H54 (cell line): ENCODE measurements around the gene CD68.

Experiments
- DNase-seq: peaks from one replicate; pipeline ENCODE4 v3.0.0; 2011; ENCODE audit warnings: low spot score, mixed read lengths; ENCODE audit not compliant: insufficient read length
- FAIRE-seq: peaks from 3 replicates; lab custom pipeline; 2011; peaks lifted over from hg19 to GRCh38; lab: Jason Lieb, UNC
- POLR2A ChIP-seq: IDR thresholded peaks from 2 replicates; pipeline ENCODE4 v1.6.1; 2011; ENCODE audit warnings: low read depth, mild to moderate bottlenecking, low read length

CD68 gene

DNA sequence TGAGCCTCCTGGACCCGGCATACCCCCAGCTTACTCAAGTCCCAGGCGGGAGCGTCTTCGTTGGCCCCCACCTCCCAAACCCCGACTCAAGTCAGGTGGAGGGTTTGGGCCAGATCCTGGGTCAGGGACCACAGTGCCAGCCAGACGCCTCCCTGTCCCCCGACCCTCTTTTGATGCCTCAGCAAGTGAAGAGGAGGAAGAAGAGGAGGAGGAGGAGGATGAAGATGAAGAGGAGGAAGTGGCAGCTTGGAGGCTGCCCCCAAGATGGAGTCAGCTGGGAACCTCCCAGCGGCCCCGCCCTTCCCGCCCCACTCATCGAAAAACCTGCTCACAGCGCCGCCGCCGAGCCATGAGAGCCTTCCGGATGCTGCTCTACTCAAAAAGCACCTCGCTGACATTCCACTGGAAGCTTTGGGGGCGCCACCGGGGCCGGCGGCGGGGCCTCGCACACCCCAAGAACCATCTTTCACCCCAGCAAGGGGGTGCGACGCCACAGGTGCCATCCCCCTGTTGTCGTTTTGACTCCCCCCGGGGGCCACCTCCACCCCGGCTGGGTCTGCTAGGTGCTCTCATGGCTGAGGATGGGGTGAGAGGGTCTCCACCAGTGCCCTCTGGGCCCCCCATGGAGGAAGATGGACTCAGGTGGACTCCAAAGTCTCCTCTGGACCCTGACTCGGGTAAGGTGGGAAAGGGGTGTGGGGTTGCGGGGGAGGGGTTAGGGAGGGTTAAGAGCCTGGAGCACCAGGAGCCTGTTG is 16.1 kb upstream of the CD68 start:
- no peak for DNase-seq
- no peak for TF ChIP-seq POLR2A
- no peak for FAIRE-seq

DNA sequence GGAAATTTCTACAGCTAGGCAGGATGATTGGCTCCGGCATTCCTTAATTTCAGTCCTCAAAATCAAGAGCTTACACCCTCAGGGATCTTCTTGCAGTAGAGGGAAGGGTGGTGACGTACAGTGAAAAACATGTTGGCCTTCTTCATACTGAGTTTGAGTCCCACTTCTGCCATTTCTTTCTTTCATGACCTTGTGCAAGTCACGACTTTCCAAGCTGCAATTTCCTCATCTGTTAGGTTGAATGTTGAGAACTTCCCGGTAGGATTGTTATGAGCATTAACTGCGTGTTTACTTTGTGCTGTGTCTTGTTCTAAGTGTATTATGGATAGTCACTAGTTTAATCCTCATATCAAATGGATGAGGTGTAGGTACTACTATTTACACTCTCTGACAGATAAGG is 9.9 kb upstream of the CD68 start:
- no peak for DNase-seq
- no peak for FAIRE-seq
- no peak for TF ChIP-seq POLR2A

DNA sequence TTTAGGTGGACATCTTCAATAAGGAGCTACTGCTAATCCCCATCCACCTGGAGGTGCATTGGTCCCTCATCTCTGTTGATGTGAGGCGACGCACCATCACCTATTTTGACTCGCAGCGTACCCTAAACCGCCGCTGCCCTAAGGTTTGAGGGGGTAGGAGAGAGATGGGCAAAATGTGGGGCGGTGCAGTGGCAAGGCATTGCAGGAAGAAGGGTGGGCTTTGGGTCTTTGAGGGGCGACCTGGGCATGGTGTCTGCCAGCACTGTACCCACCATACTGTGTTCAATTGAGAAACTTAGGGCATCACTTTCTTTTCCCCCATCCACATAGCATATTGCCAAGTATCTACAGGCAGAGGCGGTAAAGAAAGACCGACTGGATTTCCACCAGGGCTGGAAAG is 9.1 kb upstream of the CD68 start:
- no peak for TF ChIP-seq POLR2A
- no peak for FAIRE-seq
- DNase-seq = no peak

DNA sequence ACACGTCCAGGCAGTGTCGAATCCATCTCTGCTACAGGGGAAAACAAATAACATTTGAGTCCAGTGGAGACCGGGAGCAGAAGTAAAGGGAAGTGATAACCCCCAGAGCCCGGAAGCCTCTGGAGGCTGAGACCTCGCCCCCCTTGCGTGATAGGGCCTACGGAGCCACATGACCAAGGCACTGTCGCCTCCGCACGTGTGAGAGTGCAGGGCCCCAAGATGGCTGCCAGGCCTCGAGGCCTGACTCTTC is 7.2 kb upstream of the CD68 start:
- DNase-seq = no peak
- peak; percentile 40; the same call in 1 of the 2 replicates for TF ChIP-seq POLR2A
- no peak for FAIRE-seq

DNA sequence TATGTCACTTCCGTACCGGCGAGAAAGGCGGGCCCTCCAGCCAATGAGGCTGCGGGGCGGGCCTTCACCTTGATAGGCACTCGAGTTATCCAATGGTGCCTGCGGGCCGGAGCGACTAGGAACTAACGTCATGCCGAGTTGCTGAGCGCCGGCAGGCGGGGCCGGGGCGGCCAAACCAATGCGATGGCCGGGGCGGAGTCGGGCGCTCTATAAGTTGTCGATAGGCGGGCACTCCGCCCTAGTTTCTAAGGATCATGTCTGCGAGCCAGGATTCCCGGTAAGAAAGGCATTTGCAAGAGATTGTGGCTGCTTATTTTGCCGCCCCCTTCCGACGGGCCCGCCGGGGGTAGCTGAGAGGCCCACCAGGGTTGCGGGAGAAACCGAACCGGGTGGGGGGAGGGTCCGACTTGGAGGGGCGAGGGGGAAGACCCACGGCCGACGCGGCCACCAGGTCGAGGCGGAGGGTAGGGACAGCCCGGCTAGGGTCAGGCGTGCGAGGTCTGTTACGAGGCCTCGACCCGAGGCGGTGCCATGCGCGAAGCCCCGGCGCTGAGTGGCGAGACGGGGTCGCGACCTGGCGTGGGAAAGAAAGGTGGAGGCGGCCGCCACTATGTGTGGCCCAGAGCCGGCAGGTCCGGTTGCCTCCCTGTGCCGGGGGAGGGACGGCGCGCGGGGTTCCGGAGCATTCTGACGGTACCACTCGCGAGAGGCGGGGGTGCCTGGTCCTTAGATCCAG is 6.7 kb upstream of the CD68 start:
- peak; percentile 90 for TF ChIP-seq POLR2A
- FAIRE-seq (no peak), DNase-seq (peak; percentile 96)

DNA sequence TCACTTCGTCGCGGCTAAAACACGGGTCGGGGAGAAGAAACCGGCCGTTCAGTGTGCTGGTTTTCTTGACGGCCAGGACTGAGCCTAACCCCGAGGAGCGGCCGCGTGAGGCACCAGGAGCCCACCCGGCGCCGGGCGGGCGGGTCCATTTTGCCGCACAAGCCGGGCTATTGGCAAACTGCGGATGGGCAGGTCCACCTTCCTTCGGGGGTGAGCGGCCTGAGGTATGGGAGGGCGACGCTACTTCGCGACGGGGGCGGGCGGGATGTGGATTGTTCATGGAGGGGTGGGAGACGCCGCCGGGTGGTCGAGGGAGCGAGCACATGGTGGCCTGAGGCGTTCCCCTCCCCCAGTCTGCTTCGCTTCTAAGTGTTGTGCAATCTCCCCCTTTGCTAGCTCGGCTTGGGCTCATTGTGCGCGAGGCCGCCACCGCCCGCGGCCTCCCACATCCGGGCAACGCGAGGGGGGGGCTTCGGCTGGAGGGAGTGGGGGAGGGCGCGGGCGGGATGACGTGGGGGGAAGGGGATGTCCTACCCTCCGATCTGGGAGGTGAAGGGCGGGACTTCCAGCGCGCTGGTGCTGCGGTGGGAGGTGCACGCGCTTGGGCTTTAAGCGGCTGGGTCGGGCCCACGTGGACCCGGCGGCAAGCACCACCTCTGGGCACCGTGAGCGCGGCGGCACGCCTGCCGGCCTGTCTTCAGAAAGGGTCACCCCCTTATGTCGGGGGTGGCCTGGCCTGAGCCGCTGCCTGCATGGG is 5.9 kb upstream of the CD68 start:
- TF ChIP-seq POLR2A = 0 out of 2 replicates have a peak, but pooled peaks have one; percentile 30
- DNase-seq (peak; percentile 58), FAIRE-seq (no peak)

DNA sequence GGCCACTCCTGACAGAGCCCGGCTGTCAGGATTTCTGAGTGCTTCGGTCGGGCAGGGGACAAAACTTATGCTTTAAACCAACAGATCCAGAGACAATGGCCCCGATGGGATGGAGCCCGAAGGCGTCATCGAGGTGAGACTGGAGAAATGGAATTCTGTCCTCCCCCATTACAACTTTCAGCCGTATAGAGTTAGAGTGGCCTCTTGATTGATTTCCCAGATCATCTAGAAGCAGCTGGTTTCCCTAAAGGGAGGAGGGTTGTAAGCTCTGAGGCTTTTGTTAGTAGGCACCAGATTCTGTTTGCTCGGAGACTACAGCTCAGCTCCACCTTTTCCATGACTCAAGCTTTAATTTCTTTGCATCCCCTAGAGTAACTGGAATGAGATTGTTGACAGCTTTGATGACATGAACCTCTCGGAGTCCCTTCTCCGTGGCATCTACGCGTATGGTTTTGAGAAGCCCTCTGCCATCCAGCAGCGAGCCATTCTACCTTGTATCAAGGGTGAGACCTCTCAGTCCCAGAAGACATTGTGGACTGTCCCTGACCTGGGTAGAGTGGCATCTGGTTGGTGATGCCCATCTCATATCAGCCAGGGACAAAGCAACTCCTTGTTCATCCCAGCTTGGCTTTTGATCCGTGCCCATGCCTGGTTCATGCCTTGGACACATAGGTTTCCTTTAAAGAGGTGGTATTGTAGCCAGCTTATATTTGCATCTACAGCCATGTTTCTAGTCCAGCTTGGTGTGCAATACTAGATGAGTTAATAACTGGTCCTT is 5.1 kb upstream of the CD68 start:
- DNase-seq (no peak), FAIRE-seq (no peak)
- no peak for TF ChIP-seq POLR2A

DNA sequence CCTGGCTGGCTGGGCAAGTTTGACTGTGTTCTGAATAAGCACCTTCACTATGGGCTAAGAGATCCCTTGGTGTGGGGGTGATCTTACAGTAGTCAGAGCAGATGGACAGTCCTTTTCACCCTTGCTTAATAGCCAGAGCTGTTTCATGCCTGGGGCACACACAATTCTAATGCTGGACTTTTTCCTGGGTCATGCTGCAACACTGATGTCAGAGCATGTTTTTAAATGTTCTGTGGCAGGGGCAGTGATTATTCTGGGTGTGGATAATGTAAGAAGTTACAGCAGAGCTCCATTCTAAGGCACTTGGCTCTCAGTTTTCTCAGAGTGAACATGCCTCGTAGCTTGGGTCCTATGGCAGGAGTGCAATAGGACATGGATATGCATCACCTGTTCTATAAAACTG is 4.0 kb upstream of the CD68 start:
- DNase-seq (no peak), FAIRE-seq (no peak)
- TF ChIP-seq POLR2A = no peak

DNA sequence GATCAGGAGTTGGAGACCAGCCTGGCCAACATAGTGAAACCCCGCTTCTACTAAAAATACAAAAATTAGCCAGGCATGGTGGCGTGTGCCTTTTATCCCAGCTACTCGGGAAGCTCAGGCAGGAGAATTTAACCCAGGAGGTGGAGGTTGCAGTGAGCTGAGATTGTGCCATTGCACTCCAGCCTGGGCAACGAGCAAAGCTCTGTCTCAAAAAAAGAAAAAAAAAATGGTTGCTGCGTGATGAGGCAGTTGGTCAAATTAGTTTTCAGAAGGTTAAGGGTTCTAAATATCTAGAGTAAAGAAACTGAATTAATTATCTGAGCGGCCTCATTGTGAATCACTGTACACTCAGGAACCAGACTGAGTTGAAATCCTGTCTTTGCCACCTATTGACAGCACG is 3.5 kb upstream of the CD68 start:
- TF ChIP-seq POLR2A = no peak
- DNase-seq (no peak), FAIRE-seq (no peak)

DNA sequence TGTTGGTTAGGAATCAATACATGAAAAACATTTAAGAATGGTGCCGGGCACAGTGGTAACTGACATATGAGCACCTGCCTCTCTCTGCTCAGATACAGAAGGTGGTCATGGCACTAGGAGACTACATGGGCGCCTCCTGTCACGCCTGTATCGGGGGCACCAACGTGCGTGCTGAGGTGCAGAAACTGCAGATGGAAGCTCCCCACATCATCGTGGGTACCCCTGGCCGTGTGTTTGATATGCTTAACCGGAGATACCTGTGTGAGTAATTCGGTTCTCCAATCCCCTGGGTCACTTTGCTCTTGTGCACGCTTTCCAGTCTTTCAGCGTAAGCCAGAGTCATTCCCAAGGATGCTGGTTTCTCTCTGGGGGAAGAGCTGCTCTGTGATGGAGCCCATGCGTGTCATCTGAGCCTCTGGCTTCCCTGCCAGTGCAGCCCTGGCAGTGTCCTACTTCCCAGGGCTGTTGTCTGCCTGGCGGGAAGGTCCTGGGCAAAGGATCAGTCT is 3.0 kb upstream of the CD68 start:
- no peak for TF ChIP-seq POLR2A
- DNase-seq = no peak
- no peak for FAIRE-seq

DNA sequence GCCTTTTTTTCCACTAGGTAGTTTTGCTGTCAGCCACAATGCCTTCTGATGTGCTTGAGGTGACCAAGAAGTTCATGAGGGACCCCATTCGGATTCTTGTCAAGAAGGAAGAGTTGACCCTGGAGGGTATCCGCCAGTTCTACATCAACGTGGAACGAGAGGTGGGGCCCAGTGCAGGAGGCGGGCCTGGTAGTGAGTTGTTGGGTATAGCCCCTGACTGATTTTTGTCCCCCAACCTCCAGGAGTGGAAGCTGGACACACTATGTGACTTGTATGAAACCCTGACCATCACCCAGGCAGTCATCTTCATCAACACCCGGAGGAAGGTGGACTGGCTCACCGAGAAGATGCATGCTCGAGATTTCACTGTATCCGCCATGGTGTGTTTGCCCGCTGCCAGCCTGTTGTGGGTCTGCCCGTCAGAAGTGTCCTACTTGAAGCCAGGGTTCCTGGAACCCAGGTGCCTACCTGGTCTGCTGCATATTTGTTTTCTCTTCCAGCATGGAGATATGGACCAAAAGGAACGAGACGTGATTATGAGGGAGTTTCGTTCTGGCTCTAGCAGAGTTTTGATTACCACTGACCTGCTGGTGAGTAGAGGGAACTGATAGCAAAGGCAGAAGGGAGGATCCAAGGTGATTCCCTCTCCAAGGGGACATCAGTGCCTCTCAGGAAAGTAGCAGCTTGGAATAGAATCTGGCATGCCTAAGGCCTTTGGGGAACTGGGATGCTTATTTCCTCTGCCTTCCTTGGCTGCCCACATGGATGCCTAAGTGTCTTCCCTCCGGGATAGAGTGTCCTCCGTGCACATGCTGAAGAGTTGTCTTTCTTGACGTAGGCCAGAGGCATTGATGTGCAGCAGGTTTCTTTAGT is 1.9 kb upstream of the CD68 start:
- DNase-seq (no peak), FAIRE-seq (no peak)
- no peak for TF ChIP-seq POLR2A

DNA sequence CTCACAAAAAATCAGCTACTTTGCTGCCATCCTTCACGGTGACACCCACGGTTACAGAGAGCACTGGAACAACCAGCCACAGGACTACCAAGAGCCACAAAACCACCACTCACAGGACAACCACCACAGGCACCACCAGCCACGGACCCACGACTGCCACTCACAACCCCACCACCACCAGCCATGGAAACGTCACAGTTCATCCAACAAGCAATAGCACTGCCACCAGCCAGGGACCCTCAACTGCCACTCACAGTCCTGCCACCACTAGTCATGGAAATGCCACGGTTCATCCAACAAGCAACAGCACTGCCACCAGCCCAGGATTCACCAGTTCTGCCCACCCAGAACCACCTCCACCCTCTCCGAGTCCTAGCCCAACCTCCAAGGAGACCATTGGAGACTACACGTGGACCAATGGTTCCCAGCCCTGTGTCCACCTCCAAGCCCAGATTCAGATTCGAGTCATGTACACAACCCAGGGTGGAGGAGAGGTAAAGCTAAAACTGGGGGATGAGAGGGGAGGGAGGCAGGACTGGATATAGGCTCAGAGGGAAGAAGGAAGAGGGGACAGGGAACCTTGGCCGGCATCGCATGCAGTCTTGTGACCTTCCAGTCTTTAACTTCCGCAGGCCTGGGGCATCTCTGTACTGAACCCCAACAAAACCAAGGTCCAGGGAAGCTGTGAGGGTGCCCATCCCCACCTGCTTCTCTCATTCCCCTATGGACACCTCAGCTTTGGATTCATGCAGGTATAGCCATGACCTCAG is 581 bp downstream of the CD68 start:
- TF ChIP-seq POLR2A = no peak
- DNase-seq (no peak), FAIRE-seq (no peak)
